ENCODE results near the gene TMUB2. TPM values are rescaled to one million over a fixed set of nuclear protein-coding genes. Genes with fewer than 3 reads are reported as not detected.

The TMUB2 gene
- total and polyA plus RNA-seq, 9 of the 15 experiments (the other 6 are each of a cell fraction or from before 2014, with no cell fraction given): 4.1 to 29.8 (median 16.3) TPM

DNA sequence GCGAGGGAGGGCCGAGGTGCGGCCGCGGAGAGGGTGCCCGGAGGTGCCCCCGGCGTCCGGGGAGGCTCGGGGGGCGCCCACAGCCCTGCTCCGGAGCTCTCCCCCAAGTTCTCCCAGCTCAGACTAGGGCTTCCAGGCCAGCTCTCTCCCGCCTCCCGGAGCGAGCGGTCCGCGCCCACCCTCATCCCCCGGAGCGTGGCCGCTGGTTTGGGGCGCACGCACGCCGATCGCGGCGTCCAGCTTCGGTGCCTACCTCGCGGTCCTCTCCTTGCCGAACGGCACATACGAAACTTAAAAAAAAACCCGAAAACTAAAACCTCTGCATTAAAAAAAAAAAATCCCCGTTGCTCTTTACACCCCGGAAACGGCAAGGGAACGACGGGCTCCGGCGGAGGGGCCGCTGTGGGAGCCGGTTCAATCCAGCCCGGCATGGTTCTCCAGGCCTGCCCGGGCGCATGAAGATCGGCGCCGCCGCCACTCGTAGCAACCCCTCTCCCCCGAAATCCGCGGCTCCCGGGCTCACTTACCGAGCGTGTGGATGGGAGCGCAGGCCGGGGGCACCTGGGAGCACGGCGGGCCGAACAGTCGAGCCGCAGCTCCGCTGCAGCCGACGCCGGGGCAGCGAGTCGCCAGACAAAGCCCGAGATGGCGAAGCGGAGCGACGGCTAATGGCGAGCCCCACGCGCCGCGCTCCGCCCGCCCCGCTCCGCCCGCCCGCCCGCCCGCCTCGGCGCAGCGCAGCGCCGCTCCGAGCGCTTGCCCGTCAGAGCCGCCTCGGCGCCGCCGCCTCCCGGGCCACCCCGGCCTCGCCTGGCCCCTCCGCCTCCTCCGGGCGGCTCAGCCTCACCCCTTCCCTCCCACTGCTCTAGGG, 33.7 kb downstream of the TMUB2 start (continued):
- TF ChIP-seq, protein P1, sequence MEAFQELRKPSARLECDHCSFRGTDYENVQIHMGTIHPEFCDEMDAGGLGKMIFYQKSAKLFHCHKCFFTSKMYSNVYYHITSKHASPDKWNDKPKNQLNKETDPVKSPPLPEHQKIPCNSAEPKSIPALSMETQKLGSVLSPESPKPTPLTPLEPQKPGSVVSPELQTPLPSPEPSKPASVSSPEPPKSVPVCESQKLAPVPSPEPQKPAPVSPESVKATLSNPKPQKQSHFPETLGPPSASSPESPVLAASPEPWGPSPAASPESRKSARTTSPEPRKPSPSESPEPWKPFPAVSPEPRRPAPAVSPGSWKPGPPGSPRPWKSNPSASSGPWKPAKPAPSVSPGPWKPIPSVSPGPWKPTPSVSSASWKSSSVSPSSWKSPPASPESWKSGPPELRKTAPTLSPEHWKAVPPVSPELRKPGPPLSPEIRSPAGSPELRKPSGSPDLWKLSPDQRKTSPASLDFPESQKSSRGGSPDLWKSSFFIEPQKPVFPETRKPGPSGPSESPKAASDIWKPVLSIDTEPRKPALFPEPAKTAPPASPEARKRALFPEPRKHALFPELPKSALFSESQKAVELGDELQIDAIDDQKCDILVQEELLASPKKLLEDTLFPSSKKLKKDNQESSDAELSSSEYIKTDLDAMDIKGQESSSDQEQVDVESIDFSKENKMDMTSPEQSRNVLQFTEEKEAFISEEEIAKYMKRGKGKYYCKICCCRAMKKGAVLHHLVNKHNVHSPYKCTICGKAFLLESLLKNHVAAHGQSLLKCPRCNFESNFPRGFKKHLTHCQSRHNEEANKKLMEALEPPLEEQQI (IDR thresholded peaks at IDR 0.05): no peak
- TF ChIP-seq ZBTB43 (CRISPR knock-in tag; IDR thresholded peaks at IDR 0.05): no peak
- TF ChIP-seq RAD51 (IDR thresholded peaks at IDR 0.05; ENCODE audit: borderline replicate concordance, low read depth): no peak
- TF ChIP-seq HDAC1 (IDR thresholded peaks at IDR 0.05): peak in 1 of 2 experiments; percentile 40; a peak in 1 of 4 replicates
- no peak for TF ChIP-seq ILK (tag; IDR thresholded peaks at IDR 0.05; ENCODE audit: borderline replicate concordance, low read depth)
- no peak for TF ChIP-seq NR2C2 (CRISPR knock-in tag; IDR thresholded peaks at IDR 0.05)
- TF ChIP-seq NR2C2 (tag; IDR thresholded peaks at IDR 0.05): no peak
- TF ChIP-seq CBFA2T2 (conservative IDR thresholded peaks at IDR 0.05): no peak
- TF ChIP-seq MTA2 (IDR thresholded peaks at IDR 0.05; ENCODE audit: low read depth): no peak
- TF ChIP-seq CEBPZ (IDR thresholded peaks at IDR 0.05; ENCODE audit: borderline replicate concordance, low read depth, low read length): no peak
- TF ChIP-seq PCBP1 (IDR thresholded peaks at IDR 0.05; ENCODE audit: low read depth, low read length, poor library complexity, severe bottlenecking): peak; percentile 22
- 0 out of 2 replicates have a peak, but pooled peaks have one; percentile 34 for TF ChIP-seq KAT7 (CRISPR knock-in tag; IDR thresholded peaks at IDR 0.05; ENCODE audit: borderline replicate concordance)
- TF ChIP-seq ZNF512 (tag; IDR thresholded peaks at IDR 0.05): no peak
- no peak for TF ChIP-seq BCL6 (CRISPR knock-in tag; IDR thresholded peaks at IDR 0.05)
- no peak for TF ChIP-seq ETV6 (IDR thresholded peaks at IDR 0.05; ENCODE audit: borderline replicate concordance in 1 of 2, low read depth in 2 of 2, low read length in 1 of 2)
- TF ChIP-seq ETV6 (CRISPR knock-in tag; IDR thresholded peaks at IDR 0.05; ENCODE audit: borderline replicate concordance): no peak

All from K562 (cell line).